IPS-18c (cell line): Measurements from ENCODE around the gene HS6ST1.

Experiments
- H3K4me3 ChIP-seq: 2 replicates; pipeline ENCODE4 v1.7.0; 2013; ENCODE audit warnings: low read depth, mild to moderate bottlenecking, low read length, moderate library complexity; ENCODE audit not compliant: insufficient read depth
- H3K9me3 ChIP-seq: one replicate; pipeline ENCODE4 v1.6.1; 2013; ENCODE audit warnings: mild to moderate bottlenecking, low read length, moderate library complexity; ENCODE audit not compliant: control insufficient read depth, insufficient read depth

The HS6ST1 gene

GRCh38 chr2:128293426-128293755 lies 25.3 kb downstream of the HS6ST1 start:
- Histone ChIP-seq H3K9me3 (peaks cover 3% of the 10 kb centered on the region), H3K4me3 (no peak overlapping the region; the same call in 1 of the 2 replicates)

DNA sequence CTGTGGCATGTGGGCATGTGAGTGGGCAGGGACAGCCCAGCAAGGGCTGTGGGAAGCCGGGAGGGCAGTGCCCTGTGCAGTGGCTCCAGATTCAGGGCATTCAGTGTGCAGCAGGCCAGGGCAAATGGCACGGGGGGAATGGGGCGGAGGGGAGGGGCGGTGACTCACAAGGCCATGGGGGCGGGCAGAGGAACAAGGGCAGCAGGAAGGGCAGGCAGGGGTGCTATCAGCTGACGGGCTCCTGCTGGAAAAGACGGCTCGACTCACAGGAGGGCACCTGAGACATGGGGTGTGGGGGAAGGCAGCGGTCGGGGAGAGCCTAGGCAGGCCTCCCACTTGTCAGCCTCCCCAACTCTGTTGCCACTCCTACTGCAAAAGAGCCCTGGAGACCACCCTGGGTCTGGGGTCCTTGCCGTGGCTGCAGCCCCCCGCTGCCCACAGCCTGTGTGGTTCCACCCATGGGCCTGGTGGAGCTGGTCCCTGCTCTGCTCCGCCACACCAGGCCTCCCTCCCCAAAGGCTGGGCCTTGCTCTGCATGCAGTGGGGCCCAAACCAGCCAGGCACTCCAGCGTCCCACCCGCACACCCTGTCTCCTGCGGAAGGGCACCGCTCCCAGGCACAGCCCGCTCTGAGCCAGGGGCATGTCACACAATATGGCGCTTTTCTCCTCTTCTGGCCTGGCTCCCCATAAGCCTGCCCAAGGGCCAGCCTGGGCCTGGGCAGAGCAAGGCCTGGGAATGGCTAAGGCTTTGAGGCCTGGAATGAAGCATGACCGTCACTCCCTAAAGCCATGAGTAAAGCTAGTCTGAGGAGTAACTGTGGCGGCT lies 25.9 kb downstream of the HS6ST1 start:
- Histone ChIP-seq H3K4me3 (no peak overlapping the region; the same call in 1 of the 2 replicates), H3K9me3 (peaks cover 3% of the 10 kb centered on the region)

DNA sequence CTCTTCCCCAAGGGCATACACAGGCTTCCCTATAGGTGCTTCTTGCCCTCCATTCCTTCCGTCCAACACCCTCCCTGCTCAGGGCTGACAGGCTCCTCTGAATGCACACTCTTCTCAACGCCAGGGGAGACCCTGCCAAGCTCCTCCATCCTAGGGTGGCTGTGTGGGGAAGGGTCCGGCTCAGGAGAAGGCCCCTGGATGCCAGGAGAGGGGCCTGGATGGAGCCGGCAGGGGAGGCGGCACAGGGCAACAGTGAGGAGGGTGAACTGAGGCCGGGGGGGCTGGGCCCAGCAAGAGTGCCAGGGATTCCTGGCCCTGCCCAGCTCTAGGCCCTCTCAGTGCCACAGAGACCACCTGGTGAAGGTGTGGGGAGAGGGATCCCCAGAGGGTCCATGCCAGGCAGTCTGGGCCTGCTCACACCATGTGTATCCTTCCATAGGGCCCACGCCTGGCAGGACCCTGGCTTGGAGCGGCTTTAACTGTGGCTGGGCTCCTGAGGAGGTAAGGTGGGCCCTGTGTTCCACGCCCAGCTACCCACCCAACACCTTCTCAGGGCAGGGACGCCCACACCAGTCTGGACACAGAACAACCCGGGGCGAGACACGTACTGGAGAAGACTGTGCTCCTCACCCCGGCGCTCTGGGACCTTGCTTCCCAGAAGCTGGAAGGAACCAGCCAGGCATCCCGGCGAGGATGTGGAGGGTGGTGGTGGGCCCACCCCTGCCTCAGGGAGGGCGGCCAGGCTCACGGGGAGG lies 26.6 kb downstream of the HS6ST1 start:
- Histone ChIP-seq H3K9me3 (peaks cover 3% of the 10 kb centered on the region), H3K4me3 (no peak overlapping the region)

DNA sequence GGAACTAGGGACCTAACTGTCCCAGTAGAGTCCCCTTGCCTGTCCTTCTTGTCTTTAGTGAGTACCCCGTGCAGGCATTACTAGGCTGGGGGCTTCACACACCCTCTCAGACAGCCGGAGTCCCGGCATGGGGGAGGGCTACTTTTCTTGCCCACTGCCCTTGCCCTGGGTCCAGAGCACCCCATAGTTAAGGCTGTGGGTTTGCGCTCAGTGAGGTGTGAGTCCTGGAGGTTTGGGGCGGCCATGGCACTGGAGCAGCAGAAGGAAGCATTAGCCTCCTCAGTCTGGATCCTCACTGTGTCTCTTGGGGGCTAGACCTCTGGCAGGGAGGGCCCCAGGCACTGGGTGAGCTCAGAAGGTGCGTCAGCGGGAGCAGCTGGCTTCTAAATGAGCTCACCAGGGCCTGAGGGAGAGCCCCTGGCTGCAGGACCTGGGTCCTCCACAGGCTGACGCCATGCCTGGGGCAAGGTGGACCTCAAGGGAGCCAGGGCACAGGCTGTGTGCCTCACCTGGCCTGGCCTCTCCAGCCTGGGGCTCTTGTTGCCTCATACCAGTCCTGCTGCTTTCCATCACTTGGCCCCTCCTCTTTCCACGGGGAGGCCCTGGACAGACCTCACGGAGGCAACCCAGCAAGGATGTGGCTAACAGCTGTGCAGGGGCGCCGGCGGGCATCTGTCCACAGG lies 27.4 kb downstream of the HS6ST1 start:
- Histone ChIP-seq H3K9me3 (peaks cover 3% of the 10 kb centered on the region), H3K4me3 (no peak overlapping the region)

DNA sequence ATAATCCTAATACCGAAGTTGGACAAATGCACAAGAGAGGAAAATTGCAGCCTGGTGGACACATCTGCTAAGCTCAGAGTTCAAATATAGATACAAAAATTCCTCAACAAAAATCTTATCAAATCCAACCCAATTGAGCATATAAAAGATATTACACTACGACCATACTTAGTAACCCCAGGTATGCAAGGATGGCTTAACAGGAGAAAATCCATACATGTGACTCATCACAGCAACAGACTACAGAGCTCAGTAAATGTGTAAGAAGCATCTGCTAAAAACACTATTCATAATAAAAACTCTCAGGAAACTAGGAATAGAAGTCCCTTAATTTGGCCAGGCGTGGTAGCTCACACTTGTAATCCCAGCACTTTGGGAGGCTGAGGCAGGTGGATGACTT lies 28.3 kb downstream of the HS6ST1 start:
- Histone ChIP-seq H3K4me3 (no peak overlapping the region), H3K9me3 (peaks cover 3% of the 10 kb centered on the region)

DNA sequence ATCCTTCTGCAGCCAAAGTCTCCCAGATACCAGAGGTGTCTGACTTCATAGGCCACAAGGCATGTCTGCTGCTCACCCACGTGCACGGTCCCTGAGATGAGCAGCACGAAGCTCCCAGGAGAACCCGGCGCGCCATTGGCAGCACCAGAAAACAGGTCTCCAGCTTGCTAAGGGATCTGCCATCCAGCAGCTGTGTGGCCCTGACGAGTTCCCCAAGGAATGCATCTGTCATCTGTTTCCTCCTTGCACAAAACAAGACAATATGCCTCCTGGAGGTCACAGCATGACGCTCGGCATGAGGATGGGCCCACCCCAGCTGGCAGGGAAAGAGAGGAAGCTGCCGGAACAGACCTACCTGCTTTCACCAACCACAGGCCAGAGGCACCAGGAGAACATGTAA lies 29.2 kb downstream of the HS6ST1 start:
- Histone ChIP-seq H3K4me3 (no peak overlapping the region), H3K9me3 (peaks cover 3% of the 10 kb centered on the region)

- no peak overlapping the region for H3K4me3 ChIP-seq
- H3K9me3 ChIP-seq, result peaks cover 3% of the 10 kb centered on the region
Measured at GRCh38 chr2:128288781-128289180, 29.9 kb downstream of the HS6ST1 start.

GRCh38 chr2:128287780-128288735 lies 30.6 kb downstream of the HS6ST1 start:
- H3K9me3 ChIP-seq, result peaks cover 3% of the 10 kb centered on the region
- no peak overlapping the region for H3K4me3 ChIP-seq

DNA sequence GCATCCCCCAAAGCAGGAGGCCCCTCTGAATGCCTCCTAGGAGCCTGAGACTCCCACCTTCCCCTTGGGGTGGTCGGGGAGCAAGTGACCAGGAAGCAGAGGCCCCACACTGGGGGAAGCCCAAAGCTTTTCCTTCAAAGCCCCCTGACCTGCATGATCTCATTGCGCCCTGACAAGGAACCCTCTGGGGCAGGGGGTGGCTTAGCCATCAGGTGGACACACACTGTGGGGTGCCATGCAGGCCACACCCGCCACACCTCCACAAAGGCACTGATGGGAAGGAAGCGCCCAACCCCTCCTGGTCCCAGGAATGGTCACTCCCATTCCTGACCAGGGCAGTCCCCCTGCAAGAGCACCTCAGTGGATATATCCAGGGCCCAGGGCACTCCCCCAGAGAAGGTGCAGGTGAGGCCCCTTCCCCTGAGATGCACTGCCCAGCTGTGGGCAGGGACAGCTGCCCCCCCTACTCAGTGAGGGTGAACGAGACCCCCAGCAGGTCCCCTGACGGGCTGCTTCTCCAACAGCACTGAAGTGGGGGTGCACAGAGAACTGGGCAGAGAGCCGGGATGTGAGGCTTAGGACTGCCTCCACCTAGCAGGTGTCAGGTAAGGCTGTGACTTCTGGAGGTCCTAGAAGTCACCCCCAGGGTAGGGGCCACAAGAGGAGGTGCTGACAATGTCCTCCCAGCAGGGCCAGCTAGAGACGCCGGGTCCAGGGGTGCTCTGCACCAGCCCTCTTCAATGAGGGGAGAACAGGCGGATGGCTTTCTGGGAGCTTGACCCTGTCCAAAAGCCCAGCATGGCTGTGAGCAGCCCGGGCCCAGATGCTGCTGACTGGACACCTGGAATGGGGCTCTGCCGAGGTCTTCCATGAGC lies 31.5 kb downstream of the HS6ST1 start:
- Histone ChIP-seq H3K9me3 (peaks cover 3% of the 10 kb centered on the region), H3K4me3 (no peak overlapping the region)

DNA sequence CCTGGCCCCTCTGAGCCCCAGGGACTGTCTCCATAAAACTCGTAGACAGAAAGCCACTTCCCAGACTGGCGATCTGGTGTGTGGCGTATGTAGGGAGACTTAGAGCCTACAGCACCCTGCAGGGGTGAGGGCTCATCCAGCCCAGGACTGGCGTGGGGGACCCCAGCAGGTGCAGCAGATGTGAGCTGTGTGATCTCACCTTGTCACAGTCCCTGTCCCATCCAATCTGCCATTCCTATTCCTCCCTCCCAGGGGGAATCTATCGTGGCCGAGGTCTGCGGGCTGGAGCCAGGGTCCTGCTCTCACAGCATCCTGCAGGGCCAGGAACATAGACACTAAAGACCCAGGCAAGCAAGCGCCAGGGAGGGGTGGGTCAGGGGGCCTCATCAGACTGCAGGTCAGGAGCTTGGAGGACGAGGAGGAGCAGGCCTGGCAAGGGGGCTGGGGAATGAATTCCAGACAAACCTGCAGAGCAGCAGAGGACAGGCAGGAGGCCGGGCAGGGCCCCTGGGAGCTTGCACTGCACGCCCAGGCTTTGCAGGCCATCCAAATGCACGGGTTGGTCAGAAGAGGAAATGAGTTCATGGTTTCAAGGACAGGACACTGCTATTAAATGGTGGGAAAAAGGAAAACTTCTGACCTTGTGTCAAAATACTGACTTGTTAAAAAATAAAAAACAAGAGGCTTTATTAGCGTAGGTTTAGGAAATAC lies 32.5 kb downstream of the HS6ST1 start:
- Histone ChIP-seq H3K9me3 (peaks cover 3% of the 10 kb centered on the region), H3K4me3 (no peak overlapping the region)

- H3K9me3 ChIP-seq, result no peaks in the 10 kb centered on the region
- no peak overlapping the region for H3K4me3 ChIP-seq
Measured at GRCh38 chr2:128285329-128285931, 33.2 kb downstream of the HS6ST1 start.

- H3K9me3 ChIP-seq, result no peaks in the 10 kb centered on the region
Measured at GRCh38 chr2:128284841-128285240, 33.8 kb downstream of the HS6ST1 start.

DNA sequence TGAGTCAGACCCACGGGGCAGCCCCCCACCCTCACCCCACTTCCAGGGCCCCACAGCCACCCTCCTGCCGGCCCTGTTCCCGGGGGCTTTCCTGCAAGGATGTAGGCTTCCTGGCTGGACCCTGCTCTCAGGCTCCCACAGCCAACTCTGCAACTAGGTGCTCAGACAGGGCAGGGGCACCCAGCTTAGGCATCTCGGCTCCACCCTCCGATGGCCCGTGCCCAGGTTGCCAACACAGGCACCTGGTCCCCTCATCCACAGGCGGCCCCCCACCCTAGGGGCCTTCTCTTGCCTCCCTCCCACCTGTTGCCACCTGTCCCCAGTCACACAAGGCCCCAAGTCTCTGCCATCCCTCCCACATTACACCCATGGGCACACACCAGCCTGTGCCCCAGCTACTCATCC lies 34.6 kb downstream of the HS6ST1 start:
- no peaks in the 10 kb centered on the region for H3K9me3 ChIP-seq
- H3K4me3 ChIP-seq, result no peak overlapping the region

More at GRCh38 chr2:128284841-128285240, 33.8 kb downstream of the HS6ST1 start:
- no peak overlapping the region for H3K4me3 ChIP-seq

GRCh38 chr2:128282976-128283810 lies 35.5 kb downstream of the HS6ST1 start:
- Histone ChIP-seq H3K9me3 (no peaks in the 10 kb centered on the region), H3K4me3 (no peak overlapping the region)
